HG03575 (cell line): ENCODE data around the gene NEAT1.

Experiments
- ATAC-seq: cut with Tn5 transposase; IDR thresholded peaks from one replicate; pipeline ENCODE4 v1.9.1; 2021; ENCODE audit not compliant: unreplicated experiment, insufficient number of reproducible peaks, low FRiP score; ENCODE audit errors: extremely low read depth

Gene NEAT1

DNA sequence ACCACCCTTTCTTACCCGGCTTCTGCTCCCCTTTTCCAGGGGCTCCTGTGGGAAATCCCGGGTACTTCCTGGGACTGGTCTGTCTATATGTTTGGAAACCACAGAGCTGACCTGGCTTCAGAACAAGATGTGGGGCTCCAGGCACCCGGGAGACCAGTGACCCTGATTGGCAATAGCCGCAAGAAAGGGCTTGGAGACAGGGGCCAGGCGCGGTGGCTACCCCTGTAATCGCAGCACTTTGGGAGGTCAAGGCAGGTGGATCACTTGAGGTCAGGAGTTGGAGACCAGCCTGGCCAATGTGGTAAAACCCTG is 3.2 kb upstream of the NEAT1 start:
- ATAC-seq, result no peak

DNA sequence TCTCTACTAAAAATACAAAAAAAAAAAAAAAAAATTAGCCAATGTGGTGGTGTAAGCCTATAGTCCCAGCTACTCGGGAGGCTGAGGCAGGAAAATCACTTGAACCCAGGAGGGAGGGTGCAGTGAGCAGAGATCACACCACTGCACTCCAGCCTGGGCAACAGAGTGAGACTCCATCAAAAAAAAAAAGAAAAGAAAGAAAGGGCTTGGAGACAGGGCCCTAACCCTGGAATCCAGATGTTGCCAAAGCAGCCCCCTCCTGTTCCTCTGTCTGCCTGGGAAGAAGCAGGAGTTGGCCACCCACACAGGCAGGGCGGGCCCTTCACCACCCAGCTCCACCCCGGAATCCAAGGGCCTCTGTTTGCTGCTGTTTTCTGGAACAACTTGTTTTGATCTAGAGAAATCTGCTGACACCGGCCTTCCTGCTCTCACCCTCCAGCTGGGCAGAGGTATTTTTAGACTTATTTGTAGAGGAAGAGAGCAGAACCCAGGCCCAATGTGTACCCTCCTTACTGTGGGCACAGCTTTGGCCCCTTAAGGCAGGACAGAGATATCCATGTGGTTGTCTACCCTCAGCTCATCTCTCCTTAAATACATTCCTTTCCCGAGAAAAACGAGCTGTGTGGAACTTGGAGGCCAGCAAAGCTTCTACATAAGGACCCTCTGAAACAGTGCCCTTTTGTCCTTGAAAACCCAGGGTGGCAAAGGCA is 2.7 kb upstream of the NEAT1 start:
- ATAC-seq, result no peak

DNA sequence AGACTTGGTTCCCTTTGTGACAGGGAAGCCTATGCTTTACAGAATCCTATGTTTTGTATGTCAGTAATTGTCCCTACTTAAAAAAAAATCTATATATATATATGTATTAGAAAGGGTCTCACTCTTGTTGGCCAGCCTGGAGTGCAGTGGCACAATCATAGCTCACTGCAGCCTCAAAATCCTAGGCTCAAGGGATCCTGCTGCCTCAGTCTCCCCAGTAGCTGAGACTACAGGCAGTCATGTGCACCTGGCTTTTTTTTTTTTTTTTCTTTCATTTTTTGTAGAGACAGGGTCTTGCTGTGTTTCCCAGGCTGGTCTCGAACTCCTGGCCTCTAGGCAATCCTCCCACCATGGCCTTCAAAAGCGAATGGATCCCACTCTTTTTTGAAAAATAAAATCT is 2.1 kb upstream of the NEAT1 start:
- ATAC-seq, result no peak

DNA sequence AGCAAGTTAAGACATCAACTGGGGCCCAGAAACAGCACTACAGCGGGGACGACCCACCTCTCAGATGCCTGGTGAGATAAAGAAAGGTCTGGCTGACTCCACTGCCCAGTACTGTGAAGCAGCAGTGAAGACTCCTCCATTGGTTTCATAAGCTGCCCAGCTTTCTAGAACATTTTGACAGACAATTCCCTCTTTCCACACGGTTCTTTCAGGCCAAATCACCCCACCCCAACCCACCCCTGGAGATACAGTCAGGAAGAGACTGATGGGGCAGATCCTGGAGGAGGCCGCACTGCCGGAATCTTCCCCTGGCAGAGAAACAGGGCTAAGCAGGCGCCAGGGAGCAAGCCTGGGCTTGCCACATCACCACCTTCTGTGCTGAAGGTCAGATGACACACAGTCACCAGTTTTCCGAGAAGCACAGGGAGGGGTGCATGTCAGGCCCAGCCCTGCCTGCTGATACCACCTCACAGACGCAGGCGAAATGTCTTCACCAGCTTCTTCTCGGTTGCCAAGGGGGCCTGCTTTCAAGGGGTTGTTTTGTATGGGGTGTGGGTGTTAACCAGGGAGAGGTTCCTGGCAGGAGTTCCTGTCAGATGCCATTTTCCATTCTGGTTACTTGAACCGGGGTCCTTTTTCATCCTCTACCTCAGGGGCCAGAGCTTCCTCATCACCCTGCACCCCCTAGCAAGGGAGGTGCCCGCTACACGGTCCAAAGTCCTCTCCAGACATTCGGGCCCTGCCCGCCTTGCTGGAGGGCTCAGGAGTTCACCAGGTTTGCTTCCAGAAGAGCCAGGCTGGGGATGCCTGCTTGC is 1.4 kb upstream of the NEAT1 start:
- no peak for ATAC-seq

DNA sequence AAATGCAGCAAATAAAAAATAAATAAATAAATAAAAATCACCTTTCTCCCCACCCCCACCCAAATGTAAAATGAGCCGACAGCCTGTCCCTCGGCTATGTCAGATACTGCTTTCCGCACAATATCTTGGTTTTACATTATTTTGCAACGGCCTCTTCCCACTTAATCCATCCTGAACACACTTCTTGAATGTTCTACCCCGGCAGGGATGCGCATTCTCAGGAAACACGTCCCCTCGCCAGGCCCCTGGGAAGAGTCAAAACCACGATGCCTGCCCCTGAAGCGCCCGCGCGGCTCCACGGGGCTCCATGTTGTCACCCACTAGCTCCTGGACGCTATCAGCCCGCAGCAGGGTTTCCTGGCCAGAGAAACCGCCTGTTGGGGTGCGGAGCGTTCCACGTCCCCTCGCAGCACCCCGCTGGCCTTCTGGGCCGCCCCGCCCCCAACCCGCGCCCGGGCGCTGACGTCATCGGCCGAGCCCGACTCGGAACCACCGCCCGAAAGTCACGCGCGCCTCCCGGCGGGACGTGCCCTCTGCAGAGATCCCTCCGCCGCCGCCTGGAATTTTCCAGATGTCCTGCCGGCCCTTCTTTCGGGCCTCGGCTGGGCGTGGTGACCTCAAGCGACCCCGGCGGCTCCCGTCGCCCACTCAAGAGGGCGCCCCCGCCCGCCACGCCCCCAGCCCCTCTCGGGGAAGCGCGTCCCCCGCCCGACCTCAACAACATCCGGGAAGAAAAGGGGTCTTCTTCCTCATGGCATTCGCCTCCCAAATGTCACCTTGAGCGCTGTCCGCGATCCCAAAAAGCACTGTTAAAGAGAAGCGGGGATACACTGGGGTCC is 585 bp upstream of the NEAT1 start:
- ATAC-seq, result no peak

DNA sequence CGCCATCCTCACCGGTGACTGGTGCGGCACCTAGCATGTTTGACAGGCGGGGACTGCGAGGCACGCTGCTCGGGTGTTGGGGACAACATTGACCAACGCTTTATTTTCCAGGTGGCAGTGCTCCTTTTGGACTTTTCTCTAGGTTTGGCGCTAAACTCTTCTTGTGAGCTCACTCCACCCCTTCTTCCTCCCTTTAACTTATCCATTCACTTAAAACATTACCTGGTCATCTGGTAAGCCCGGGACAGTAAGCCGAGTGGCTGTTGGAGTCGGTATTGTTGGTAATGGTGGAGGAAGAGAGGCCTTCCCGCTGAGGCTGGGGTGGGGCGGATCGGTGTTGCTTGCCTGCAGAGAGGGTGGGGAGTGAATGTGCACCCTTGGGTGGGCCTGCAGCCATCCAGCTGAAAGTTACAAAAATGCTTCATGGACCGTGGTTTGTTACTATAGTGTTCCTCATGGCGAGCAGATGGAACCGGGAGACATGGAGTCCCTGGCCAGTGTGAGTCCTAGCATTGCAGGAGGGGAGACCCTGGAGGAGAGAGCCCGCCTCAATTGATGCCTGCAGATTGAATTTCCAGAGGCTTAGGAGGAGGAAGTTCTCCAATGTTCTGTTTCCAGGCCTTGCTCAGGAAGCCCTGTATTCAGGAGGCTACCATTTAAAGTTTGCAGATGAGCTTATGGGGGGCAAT is 1.1 kb downstream of the NEAT1 start:
- ATAC-seq, result no peak

DNA sequence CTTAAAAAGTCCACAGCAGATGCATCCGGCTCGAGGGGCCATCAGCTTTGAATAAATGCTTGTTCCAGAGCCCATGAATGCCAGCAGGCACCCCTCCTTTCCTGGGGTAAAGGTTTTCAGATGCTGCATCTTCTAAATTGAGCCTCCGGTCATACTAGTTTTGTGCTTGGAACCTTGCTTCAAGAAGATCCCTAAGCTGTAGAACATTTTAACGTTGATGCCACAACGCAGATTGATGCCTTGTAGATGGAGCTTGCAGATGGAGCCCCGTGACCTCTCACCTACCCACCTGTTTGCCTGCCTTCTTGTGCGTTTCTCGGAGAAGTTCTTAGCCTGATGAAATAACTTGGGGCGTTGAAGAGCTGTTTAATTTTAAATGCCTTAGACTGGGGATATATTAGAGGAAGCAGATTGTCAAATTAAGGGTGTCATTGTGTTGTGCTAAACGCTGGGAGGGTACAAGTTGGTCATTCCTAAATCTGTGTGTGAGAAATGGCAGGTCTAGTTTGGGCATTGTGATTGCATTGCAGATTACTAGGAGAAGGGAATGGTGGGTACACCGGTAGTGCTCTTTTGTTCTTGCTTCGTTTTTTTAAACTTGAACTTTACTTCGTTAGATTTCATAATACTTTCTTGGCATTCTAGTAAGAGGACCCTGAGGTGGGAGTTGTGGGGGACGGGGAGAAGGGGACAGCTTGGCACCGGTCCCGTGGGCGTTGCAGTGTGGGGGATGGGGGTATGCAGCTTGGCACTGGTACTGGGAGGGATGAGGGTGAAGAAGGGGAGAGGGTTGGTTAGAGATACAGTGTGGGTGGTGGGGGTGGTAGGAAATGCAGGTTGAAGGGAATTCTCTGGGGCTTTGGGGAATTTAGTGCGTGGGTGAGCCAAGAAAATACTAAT is 1.9 kb downstream of the NEAT1 start:
- ATAC-seq, result no peak

DNA sequence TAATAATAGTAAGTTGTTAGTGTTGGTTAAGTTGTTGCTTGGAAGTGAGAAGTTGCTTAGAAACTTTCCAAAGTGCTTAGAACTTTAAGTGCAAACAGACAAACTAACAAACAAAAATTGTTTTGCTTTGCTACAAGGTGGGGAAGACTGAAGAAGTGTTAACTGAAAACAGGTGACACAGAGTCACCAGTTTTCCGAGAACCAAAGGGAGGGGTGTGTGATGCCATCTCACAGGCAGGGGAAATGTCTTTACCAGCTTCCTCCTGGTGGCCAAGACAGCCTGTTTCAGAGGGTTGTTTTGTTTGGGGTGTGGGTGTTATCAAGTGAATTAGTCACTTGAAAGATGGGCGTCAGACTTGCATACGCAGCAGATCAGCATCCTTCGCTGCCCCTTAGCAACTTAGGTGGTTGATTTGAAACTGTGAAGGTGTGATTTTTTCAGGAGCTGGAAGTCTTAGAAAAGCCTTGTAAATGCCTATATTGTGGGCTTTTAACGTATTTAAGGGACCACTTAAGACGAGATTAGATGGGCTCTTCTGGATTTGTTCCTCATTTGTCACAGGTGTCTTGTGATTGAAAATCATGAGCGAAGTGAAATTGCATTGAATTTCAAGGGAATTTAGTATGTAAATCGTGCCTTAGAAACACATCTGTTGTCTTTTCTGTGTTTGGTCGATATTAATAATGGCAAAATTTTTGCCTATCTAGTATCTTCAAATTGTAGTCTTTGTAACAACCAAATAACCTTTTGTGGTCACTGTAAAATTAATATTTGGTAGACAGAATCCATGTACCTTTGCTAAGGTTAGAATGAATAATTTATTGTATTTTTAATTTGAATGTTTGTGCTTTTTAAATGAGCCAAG is 2.7 kb downstream of the NEAT1 start:
- no peak for ATAC-seq

DNA sequence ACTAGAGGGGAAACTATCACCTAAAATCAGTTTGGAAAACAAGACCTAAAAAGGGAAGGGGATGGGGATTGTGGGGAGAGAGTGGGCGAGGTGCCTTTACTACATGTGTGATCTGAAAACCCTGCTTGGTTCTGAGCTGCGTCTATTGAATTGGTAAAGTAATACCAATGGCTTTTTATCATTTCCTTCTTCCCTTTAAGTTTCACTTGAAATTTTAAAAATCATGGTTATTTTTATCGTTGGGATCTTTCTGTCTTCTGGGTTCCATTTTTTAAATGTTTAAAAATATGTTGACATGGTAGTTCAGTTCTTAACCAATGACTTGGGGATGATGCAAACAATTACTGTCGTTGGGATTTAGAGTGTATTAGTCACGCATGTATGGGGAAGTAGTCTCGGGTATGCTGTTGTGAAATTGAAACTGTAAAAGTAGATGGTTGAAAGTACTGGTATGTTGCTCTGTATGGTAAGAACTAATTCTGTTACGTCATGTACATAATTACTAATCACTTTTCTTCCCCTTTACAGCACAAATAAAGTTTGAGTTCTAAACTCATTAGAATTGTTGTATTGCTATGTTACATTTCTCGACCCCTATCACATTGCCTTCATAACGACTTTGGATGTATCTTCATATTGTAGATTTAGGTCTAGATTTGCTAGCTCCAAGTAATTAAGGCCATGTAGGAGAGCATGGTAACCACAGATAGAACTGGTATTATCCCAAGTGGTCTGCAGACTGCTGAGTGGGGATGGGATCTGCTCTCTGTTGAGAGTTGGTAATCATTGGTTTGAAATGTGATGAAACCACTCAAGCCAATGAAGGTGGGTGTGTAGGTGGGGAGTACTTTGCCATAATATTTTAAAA is 3.6 kb downstream of the NEAT1 start:
- no peak for ATAC-seq

DNA sequence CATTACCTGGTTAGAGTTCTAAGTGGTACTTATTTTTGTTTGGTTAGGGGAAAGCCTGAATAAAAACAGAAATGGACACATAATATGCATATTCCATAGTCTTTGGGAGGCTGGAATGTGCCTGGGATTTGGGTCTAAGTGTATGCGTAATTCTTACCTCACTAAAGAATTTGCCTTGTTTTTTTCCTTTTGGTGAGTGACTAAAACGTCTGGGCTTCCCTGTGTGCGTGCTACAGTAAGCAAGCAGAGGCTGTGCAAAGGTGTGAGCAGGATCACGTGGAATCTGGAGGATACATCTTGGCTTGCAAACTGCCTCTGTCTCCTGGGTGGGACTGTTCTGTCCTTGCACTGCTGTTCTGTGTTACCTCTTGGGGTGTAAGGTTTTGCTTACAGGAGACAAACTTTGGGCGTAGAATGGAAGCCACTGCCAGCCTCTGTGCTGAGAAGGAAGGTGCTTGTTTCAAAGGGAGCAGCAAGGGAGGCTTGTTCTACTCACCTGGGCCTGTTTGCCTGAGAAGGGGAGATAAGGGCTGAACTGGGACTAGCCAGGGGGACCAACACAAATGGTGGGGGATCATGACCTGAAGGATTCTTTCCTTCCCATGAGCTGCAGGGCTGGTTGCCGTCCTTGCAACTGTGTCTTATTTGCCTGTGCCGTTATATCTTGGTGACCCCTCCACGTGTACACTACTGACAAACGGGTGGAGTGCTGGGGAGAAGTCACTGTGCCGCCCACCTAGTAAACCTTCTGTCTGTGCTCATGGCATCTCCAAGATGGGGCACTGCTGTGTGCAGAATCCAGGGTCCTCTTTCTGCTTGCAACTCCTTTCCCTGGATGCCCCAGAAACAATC is 4.5 kb downstream of the NEAT1 start:
- no peak for ATAC-seq

DNA sequence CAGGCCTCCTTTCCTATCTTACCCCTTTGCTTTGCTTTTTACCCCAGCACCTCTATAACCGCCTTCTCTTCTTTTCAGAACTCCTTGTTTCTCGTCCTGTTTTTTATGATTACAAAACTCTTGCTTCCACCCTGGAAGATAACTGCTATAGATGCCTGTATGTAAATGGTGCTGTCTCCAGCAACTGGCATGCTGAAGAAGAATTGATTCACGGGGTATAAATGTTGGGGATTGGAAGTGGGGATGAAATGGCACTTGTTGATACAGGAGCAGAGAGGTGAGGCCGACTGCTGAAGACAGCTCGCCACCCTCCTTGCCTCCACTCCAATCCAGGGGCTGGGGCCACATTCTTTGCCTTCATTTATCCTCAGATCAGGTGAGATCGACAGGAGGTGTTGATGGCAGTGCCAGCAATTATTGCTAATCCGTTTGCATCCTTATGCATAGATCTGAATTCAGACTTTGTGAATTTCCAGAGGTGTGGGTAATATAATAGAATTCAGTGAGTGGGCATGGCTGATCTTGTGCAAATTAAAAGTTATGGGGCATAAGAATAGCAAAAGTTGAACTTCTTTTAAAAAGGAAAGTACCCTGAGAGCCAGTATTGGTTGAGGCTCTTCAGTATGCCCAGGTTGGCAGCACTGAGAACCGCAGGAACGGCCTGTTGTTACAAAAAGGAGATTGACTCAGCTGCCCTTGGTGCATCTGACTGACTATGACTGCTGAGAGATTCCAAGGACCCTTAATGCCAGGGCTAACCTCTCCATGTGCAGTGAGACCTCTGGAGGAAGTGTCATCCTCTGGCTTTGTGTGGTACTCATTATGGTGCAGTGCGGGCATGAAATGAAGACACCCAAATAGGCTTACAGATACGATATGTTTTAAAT is 5.3 kb downstream of the NEAT1 start:
- ATAC-seq, result no peak

DNA sequence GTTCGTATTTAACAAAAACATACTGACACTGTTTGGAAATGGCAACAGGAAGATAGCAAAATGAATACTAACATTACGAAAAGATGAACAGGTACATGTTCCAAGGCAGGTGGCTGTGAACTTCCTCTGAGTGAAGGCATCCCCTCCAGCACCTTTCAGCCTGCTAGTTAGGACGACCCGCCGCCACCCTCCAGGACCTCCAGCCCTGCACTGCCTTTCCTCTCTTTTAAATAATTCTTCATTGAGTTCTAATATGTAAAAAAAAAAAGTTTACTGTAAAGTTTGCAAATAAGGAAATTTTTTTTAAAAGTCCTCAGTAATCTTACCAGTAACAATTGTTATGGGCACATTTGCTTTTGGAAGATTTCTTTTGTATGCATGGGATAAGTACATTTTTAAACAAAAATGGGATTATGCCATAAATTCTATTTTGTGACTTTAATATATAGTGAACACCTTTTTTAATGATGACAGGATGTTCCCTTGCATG is 6.0 kb downstream of the NEAT1 start:
- ATAC-seq, result no peak

DNA sequence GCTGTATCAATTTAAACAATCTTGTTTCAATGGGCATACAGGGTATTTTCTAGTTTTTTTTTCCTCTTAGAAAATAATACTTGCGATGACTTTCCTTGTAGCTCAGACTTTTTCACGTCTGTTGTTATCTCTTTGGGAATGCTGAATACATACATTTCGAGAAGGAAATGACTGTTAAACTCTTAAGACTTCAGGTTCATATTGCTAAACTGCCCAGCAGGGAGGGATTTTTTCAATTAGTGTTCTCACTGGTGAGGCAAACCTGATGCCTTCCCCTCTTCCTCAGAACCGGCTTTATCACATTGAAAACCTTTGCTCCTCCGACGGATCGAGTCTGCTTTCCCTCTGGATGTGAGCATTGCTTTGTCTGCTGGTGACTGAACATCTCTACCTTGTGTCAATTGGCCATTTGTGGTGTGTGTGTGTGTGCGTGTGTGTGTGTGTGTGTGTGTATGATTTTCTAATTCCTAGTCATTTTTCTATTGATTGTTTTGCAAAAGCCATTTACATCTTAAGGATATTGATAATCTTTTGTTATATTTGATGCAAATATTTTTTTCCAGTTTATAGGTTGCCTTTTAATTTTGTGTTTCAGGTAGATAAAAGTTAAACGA is 6.6 kb downstream of the NEAT1 start:
- no peak for ATAC-seq

DNA sequence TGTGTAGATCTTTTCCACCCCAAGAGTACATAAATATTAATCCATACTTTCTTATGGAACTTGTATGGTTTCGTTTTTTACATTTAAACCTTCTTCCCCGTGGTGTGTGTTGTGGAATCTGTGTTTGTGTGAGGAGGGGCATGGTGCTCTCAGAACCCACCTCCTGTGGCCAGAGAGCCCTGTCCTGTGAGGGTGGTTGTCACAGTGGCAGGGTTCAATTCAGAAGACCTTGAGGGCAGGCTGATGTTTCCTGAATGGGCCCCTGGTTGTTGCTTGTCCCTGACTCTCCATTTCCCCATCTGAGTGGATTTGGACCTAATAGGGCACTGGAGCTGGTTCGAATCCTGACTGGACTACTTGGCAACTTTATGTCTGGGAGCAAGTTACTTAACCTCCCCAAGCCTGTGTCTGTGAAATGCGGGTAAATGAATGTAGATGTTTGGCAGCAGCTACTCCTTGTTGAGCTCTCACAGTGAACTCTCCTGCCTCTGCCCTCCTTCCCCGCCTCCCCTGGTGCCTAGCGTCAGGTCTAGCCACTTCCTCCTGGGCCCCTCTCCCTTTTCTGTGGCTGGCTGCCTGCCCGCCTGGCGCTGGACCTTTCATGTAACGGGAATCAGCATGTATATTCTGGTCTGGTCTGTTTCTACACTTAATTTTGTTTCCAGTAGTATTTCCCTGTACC is 7.3 kb downstream of the NEAT1 start:
- no peak for ATAC-seq
